GM21423 (cell line): ENCODE results near the gene FAM3C.

ENCODE experiments used
- ATAC-seq: cut with Tn5 transposase; IDR thresholded peaks from one replicate; pipeline ENCODE4 v1.9.1; 2021; ENCODE audit warnings: mild to moderate bottlenecking, moderate library complexity; ENCODE audit not compliant: unreplicated experiment

Gene FAM3C

GRCh38 chr7:121383235-121383910, 12.7 kb downstream of the FAM3C start:
- ATAC-seq: no peak

DNA sequence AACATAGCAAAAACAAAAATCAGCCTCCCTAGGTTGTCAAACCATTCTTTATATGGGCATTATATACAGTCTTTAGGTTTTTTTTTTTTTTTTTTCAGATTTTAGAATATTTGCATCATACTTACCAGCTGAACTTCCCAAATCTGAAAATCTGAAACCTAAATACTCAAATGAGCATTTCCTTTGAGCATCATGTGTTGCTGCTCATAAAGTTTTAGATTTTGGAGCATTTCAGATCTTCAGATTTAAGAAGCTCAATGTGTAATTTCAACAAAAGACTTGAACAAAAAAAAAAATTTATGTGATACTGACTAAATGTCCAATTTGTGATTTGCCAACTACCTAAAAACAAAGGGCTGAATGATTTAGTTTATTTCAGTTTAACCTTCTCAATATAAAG, 13.6 kb downstream of the FAM3C start:
- no peak for ATAC-seq

- no peak for ATAC-seq
Measured at GRCh38 chr7:121379930-121380329, 16.2 kb downstream of the FAM3C start.

- ATAC-seq: no peak
Measured at GRCh38 chr7:121376979-121377378, 19.1 kb downstream of the FAM3C start.

DNA sequence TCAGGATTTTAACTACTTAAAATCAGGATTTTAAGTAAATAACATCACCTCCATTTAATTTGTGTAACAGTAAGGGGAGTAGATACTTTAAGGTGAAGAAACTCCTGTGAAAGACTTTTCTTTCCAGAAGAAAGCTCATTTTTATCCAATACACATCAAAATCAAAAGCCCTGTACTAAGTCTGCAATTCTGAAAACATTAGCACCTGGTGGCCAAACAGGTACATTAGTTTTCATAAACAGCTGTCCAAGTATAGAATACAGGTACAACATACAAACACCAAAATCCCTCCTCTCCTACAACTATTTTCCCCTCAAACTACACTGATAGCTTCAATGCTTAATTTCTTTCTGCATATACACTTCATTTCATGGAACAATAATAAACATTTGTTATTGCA, 22.9 kb downstream of the FAM3C start:
- no peak for ATAC-seq

GRCh38 chr7:121372376-121373010, 23.6 kb downstream of the FAM3C start:
- peak; percentile 88 for ATAC-seq

DNA sequence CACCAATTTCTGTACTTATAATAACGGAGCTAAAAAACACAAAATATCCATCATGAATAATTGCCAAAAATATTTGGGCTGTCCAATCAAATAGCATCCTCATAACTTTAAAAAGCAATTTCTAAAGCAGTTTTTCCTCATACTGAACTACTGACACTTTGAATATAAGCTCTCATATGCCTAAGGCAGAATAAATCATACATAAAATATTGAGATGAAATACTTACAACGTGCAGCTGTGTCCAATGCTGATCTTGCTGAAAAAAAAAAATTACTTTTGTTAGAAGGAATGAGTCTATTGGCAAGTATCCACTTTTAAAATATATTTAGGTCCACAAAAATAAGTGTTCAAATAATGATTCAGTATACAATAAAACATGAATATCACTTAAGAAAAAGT, 24.2 kb downstream of the FAM3C start:
- no peak for ATAC-seq

GRCh38 chr7:121371367-121371766, 24.7 kb downstream of the FAM3C start:
- ATAC-seq: no peak

DNA sequence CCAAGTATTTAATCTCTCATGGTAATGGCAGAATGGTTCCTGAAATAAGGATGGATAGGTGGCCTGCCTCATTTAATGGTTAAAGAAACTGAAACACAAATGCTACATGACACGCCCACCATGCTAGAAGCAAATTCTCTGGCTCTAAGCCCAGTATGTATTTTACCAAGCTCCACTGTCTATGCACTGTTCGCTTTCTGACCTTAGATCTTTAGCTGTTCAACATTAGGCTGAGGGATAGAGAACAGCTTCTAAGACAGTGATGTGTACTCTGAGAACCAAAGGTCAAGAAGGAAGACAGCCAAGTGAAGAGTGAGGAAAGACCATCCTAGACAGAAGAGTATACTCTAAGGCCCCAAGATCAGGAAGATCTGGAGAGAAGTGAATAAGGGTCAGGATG, 26.6 kb downstream of the FAM3C start:
- ATAC-seq: peak; percentile 53

DNA sequence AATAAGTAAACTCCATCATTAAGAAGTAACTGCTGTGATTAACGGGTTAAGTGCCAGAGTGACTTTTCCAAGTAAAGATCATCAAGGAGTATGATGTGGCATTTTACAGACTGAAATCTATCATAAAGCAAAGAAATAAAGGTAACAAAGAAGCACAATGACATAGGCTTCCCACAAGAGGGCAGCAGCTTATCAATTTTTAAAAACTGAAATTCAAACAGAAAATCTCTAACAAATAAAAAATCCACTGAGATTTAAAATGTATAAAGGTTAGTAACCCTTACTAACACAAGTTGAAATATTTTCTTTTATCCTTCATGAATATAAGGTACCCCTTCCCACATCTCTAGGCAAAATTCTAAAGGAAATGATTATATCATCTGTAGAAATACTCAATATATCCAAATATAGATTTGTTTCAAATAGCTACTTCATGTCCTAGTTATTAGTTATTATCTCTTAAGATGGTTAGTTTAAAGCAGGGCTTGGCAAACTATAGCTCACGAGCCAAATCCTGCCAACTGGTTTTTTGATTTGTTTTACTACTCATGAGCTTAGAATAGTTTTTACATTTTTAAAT, 29.2 kb downstream of the FAM3C start:
- ATAC-seq: no peak

DNA sequence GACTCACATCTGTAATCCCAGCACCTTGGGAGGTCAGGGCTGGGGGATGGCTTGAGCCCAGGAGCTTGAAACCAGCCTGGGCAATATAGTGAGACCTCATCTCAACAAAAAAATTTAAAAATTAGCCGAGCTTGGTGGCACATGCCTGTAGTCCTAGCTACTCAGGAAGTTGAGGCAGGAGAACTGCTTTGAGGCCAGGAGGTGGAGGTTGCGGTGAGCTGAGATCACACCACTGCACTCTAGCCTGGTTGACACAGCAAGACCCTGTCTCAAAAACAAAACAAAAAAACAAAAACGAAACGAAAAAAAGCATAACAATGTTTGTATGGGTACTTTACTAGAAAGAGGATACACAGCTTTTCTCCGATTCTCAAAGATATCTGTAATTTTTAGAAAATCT, 35.5 kb downstream of the FAM3C start:
- no peak for ATAC-seq

- no peak for ATAC-seq
Measured at GRCh38 chr7:121355574-121355973, 40.5 kb downstream of the FAM3C start.

DNA sequence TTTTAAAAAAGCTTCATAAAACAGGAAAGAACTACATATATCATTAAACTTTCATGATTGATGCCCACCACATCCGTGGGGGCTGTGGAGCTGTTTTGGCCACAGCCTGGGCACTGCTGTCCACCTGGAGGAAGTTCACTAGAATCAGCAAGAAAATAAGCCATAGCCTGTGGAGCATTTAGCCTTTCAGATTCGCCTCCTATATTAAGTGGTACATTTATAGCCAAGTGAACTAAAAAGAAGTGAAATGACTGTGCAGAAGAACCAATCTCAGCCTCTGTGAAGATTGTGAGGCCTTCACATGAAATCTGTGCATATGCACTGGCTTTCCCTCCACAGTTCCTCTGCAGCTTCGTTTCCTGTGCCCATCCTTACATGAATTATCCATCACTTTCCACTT, 43.8 kb downstream of the FAM3C start:
- peak; percentile 49 for ATAC-seq

GRCh38 chr7:121351682-121352081, 44.4 kb downstream of the FAM3C start:
- ATAC-seq: no peak

DNA sequence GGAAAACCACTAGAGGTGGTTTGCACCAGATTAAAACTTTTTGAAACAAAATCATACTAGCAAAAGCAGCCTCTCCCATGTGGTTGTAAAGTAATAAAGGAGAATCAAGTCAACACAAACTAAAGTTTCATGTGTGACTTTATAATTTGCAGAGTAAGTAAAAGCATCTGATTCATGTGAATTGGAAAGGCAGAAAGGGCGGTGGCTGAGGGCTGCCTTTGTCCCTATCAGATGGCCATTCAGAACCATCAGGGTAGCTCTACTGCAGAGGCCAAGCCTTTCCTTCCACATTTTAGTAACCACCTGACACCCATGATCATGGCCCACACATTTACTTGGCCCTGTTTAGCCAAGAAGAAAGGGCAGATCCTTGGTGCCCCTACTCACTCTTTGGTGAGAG, 51.6 kb downstream of the FAM3C start:
- ATAC-seq: no peak

DNA sequence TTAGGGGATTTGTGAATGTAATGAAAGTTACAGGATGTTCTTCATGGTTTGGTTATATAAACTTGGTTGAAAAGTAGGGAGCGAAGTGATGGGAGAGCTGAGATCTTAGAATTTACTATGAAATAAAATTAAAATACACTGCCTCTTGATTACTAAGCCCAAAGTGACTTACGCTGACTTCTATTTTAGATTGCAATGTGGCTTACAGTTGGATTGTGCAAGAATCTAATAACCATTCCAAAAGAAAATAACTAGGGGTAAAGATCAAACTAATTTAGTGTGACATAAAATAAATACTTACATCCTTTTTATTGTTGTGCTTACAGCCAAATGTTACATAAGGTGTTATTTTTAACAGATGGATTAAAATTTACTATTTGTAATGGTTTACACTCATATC, 52.0 kb downstream of the FAM3C start:
- no peak for ATAC-seq

DNA sequence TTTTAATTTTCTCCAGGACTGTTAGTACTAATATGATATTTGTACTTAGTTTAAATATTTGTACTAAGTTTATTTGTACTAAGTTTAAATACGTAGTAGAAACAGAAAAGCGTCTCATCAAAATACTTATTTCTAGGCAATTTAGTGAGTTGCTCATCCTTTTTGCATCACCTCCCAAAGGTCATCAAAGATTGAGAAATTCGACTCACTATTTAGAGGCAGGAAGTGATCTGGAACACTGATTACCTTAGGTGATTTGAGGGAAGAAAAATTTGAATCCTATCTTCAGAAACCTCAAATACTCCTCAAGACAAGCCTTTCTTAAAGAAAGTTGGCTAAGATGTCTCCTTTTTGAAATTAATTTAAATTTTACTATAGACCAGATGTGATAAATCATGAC, 52.8 kb downstream of the FAM3C start:
- ATAC-seq: no peak

DNA sequence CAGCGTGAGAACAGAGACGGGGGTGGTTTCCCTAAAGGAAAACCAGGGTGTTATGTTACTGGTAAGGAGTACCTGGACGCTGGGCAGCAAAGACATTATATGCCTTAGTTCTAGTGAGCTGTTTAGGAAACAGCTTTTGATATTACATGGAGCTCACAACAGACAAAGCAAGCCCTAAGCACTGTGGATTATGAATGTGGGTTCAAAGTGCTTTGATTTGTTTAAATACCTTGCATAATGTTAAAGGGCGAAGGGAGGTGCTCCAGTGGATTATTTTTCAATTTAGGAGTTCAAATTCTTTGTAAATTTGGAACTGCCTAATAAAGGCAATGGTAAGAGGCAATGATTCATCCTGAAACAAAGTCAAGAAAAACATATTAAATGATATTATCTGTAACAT, 53.5 kb downstream of the FAM3C start:
- ATAC-seq: no peak

GRCh38 chr7:121341933-121342332, 54.2 kb downstream of the FAM3C start:
- no peak for ATAC-seq

GRCh38 chr7:121339082-121339481, 57.0 kb downstream of the FAM3C start:
- no peak for ATAC-seq

DNA sequence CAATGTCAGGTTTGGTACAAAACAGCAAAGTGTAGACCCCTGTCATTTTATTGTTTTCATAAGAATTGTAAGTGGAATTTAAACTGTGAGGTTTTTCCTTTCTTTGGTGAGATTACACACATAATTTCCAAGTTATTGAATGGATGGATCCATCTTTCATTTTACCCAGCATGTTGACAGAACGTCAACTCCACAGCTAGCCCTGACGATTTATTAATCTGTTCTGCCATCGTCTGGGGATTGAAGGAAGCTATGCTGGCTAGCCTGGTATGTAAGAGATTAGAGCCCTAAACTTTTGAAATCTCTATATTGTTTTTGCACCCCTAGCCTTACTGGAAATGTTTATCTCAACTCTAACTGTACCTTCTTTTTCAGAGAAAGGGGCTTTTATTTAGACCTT, 58.7 kb downstream of the FAM3C start:
- ATAC-seq: no peak

GRCh38 chr7:121336579-121336978, 59.5 kb downstream of the FAM3C start:
- no peak for ATAC-seq
